Hepatocyte (in vitro differentiated cells): ENCODE results near the gene NEU4.

Source experiments
- EZH2 ChIP-seq: fragments of 200-600 bp; sonication (generic); IDR thresholded peaks from 2 replicates; pipeline ENCODE4 v1.6.1; 2016; ENCODE audit warnings: antibody characterized with exemption, mild to moderate bottlenecking, borderline replicate concordance
- TF ChIP-seq, protein P1 (sequence below): fragments of 200-600 bp; sonication (generic); IDR thresholded peaks from 2 replicates; pipeline ENCODE4 v1.5.1; 2016; ENCODE audit warnings: antibody characterized with exemption, mild to moderate bottlenecking; ENCODE audit not compliant: poor library complexity

DNA sequence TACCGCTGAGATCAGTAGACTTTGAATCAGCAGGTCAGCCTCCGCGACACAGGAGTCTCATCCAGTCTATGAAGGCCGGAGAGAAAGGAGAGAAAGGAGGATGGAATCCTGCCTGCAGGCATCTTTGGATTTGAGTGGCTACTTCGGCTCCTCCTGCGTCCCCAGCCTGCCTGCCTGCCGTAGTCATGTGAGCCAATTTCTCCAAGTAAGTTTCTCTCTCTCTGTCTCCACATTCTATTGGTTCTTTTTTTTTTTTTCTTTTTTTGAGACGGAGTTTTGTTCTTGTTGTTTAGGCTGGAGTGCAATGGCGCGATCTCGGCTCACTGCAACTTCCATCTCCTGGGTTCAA, 33.0 kb downstream of the NEU4 start:
- TF ChIP-seq, protein P1, sequence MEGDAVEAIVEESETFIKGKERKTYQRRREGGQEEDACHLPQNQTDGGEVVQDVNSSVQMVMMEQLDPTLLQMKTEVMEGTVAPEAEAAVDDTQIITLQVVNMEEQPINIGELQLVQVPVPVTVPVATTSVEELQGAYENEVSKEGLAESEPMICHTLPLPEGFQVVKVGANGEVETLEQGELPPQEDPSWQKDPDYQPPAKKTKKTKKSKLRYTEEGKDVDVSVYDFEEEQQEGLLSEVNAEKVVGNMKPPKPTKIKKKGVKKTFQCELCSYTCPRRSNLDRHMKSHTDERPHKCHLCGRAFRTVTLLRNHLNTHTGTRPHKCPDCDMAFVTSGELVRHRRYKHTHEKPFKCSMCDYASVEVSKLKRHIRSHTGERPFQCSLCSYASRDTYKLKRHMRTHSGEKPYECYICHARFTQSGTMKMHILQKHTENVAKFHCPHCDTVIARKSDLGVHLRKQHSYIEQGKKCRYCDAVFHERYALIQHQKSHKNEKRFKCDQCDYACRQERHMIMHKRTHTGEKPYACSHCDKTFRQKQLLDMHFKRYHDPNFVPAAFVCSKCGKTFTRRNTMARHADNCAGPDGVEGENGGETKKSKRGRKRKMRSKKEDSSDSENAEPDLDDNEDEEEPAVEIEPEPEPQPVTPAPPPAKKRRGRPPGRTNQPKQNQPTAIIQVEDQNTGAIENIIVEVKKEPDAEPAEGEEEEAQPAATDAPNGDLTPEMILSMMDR = no peak
- TF ChIP-seq EZH2 = no peak
